BLaER1 treated with 17β-estradiol and CSF1 and Interleukin-3, amounts not matched to agents 10 nM and 100 nM (cell line): ENCODE measurements around the gene BICDL2.

ENCODE experiments used
- H3K27ac ChIP-seq, 11 experiments: shearing (Covaris generic); formaldehyde crosslinking; 2 replicates each; pipeline ENCODE4 v1.8.1; 2022
- H3K27me3 ChIP-seq, 11 experiments: shearing (Covaris generic); formaldehyde crosslinking; 2 replicates each; pipeline ENCODE4 v1.8.1; 2022
- H3K36me3 ChIP-seq, 11 experiments: shearing (Covaris generic); formaldehyde crosslinking; 2 replicates each; pipeline ENCODE4 v1.8.1; 2022
- H3K4me1 ChIP-seq, 10 experiments: shearing (Covaris generic); formaldehyde crosslinking; 2 replicates each; pipeline ENCODE4 v1.8.1; 2022
- H3K4me2 ChIP-seq, 11 experiments: shearing (Covaris generic); formaldehyde crosslinking; 2 replicates each; pipeline ENCODE4 v1.8.1; 2022
- H3K4me3 ChIP-seq, 10 experiments: shearing (Covaris generic); formaldehyde crosslinking; 2 replicates each; pipeline ENCODE4 v1.8.1; 2022
- H3K9ac ChIP-seq, 11 experiments: shearing (Covaris generic); formaldehyde crosslinking; 2 replicates each; pipeline ENCODE4 v1.8.1; 2022
- H3K9me3 ChIP-seq, 11 experiments: shearing (Covaris generic); formaldehyde crosslinking; replicated peaks in 1 of 11; 2 replicates each; pipeline ENCODE4 v1.8.1; 2022
- H4K20me1 ChIP-seq, 11 experiments: shearing (Covaris generic); formaldehyde crosslinking; 2 replicates each; pipeline ENCODE4 v1.8.1; 2022
- Cebpa-rat ChIP-seq, 11 experiments: shearing (Covaris generic); IDR thresholded peaks; 2 replicates each; pipeline ENCODE4 v1.8.1; 2022

Gene BICDL2

DNA sequence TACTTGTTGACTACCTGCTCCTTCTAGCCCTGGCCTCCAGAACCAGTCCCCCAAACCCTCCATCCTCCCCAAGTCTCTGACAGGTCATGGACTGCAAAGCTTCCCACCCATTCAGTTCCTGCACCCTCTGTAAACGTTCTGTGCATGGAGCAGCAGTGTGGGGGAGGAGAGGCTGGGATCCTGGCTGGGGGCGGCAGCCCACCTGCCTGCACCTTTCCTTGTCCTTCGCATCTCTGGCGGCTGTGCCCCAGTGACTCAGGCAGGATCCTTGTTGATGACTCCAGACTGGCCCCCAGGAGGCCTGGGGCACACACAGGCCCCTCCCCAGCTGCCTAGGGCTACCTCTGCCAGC lies 54.9 kb downstream of the BICDL2 start:
- Histone ChIP-seq H3K27ac (no peak overlapping the region; a peak in 1 of 22 replicates), H3K4me3 (no peak overlapping the region), H3K9ac (peak overlapping the region in 5 of 11 experiments; percentile 22 to 95 (median 91); a peak in 8 of 22 replicates), H4K20me1 (peaks cover 0 to 19% (median 14%) of the 10 kb centered on the region in 11 experiments; a peak in 16 of 22 replicates), H3K27me3 (0 out of 22 replicates have a peak, but pooled peaks cover 0 to 3% (median 0%) of the 10 kb centered on the region in 11 experiments), H3K4me2 (peak overlapping the region in 10 of 11 experiments; percentile 89 to 99 (median 96); a peak in 17 of 22 replicates), H3K4me1 (peaks cover 30 to 74% (median 71%) of the 10 kb centered on the region in 10 experiments), H3K36me3 (peaks cover 0 to 19% (median 14%) of the 10 kb centered on the region in 11 experiments; a peak in 10 of 22 replicates), H3K9me3 (no peaks in the 10 kb centered on the region)
- TF ChIP-seq Cebpa-rat (IDR thresholded peaks at IDR 0.05), result no peak

DNA sequence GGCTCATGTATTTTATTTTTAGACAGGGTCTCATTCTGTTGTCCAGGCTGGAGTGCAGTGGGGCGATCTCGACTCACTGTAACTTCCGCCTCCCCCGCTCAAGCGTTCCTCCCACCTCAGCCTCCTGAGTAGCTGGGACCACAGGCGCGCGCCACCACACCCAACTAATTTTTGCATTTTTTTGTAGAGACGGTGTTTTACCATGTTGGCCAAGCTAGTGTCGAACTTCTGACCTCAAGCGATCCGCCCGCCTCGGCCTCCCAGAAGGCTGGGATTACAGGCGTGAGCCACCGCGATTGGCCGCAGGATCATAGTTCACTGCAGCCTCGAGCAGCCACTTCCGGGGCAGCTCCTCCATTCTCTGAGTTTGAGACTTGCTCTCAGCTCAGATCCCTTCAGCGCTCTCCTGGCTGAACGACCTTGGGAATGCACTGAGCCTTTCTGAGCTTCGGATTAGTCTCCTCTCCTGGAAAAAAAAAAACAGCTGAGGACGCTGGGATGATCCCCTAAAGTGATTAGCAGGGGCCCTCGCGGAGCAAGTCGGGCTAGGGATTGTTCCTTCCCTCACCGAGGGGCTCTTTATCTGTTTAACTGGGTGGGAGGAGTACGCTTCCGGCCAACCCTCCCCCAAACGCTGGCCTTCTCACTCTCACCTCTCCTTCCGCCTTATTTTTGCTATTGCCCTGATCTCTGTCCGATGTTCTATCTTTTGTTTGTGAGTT lies 55.4 kb downstream of the BICDL2 start:
- Histone ChIP-seq H3K27me3 (0 out of 22 replicates have a peak, but pooled peaks cover 0 to 3% (median 0%) of the 10 kb centered on the region in 11 experiments), H3K4me3 (peak overlapping the region; percentile 61 to 94 (median 86); a peak in 18 of 20 replicates), H3K27ac (peak overlapping the region; percentile 83 to 96 (median 94); a peak in 19 of 22 replicates), H3K4me2 (peak overlapping the region; percentile 89 to 99 (median 96)), H3K9ac (peak overlapping the region; percentile 86 to 95 (median 92)), H3K36me3 (peaks cover 0 to 25% (median 19%) of the 10 kb centered on the region in 11 experiments; a peak in 10 of 22 replicates), H3K4me1 (peaks cover 30 to 75% (median 73%) of the 10 kb centered on the region in 10 experiments), H3K9me3 (no peaks in the 10 kb centered on the region), H4K20me1 (peaks cover 0 to 25% (median 19%) of the 10 kb centered on the region in 11 experiments; a peak in 17 of 22 replicates)
- no peak for TF ChIP-seq Cebpa-rat (IDR thresholded peaks at IDR 0.05)

DNA sequence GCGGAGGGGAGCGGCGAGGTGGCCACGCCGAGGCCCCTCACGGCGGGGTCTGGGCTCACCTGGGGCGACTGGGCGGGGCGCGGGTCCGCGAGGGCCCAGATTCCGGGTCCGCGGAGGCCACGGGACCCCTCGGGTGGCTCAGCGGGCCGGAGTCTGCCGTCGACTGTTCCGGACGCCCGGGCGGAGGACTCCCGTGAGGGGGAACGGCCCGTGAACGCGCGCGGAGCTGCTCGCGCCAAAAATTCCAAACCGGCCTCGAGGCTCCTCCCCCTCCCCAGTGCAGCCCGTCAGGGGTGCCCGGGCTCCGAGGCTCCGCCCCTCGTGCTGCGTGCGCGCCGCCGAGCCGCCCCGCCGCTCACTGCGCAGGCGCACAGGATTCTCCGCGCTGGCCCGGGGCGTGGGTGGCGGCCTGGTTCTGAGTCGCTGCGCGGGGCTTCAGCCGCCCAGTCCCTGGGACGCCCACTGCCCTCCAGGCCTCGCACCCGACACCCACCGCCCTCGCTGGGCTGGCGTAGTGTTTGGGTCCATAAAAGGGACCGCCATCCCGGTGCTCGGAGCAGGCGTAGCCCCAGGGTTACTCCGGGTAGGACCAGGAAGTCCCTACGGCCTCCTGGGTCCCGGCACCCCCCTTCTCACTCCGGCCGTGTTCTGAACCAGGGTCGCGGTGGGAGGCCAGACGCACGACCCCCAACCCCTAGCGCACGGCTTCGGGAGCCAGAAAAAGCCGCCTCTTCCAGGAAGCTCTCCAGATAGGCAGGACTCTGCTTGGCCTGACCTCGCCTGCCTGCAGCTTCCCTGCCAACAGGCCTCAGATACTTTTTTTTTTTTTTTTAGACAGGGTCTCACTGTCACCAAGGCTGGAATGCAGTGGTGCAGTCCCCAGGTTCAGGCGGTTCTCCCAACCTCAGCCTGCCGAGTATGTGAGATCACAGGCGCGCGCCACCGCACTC lies 56.2 kb downstream of the BICDL2 start, which contains the start of gene PKMYT1:
Gene PKMYT1, minus strand, starts transcription at position 220 of the 950 bp plus-strand sequence. CDS start 789 bp downstream, outside the sequence.
- Histone ChIP-seq H4K20me1 (peaks cover 0 to 33% (median 28%) of the 10 kb centered on the region in 11 experiments; a peak in 17 of 22 replicates), H3K9ac (peak within 1 kb of the TSS; percentile 86 to 95 (median 92)), H3K4me2 (peak within 1 kb of the TSS; percentile 89 to 99 (median 96)), H3K4me3 (peak within 1 kb of the TSS; percentile 61 to 94 (median 86)), H3K27ac (peak within 1 kb of the TSS; percentile 83 to 96 (median 94)), H3K4me1 (peaks cover 34 to 84% (median 80%) of the 10 kb centered on the region in 10 experiments), H3K27me3 (0 out of 22 replicates have a peak, but pooled peaks cover 0 to 3% (median 0%) of the 10 kb centered on the region in 11 experiments), H3K36me3 (peaks cover 0 to 33% (median 26%) of the 10 kb centered on the region in 11 experiments; a peak in 12 of 22 replicates), H3K9me3 (no peaks in the 10 kb centered on the region)
- TF ChIP-seq Cebpa-rat (IDR thresholded peaks at IDR 0.05), result no peak

DNA sequence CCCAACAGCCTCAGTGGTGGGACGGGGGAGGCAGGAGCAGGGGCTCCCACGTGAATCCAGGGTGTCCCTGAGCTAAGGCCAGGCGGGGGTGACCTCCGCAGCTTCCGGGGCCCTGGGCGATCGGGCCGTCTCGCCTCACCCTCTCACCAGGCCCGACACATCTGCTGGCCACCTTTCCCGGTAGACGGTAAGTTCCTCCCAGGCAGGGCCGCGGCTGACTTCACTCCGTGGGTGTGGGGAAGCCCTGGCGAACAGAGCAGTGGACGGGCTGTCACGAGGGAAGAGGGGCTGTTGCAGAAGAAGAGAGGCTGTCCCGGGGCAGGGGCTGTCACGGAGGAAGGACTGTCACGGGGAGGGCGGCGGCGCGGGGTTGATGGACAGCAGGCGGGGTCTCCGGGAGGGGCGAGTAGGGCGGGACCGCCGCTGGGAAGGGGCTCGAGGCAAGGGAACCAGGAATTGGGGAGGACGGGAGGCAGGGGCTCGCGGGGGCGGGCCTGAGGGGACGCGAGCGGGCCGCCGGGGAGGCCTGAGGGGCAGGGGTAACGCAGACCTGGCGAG lies 57.0 kb downstream of the BICDL2 start:
- Histone ChIP-seq H3K27ac (peak overlapping the region in 10 of 11 experiments; percentile 87 to 96 (median 94); a peak in 20 of 22 replicates), H3K27me3 (0 out of 22 replicates have a peak, but pooled peaks cover 0 to 3% (median 0%) of the 10 kb centered on the region in 11 experiments), H3K4me3 (peak overlapping the region; percentile 61 to 94 (median 86)), H3K36me3 (peaks cover 0 to 41% (median 34%) of the 10 kb centered on the region in 11 experiments; a peak in 12 of 22 replicates), H3K4me2 (peak overlapping the region; percentile 89 to 99 (median 95)), H3K9me3 (no peaks in the 10 kb centered on the region), H3K9ac (peak overlapping the region; percentile 86 to 95 (median 92)), H4K20me1 (peaks cover 0 to 40% (median 35%) of the 10 kb centered on the region in 11 experiments; a peak in 17 of 22 replicates), H3K4me1 (peaks cover 41 to 91% (median 88%) of the 10 kb centered on the region in 10 experiments)
- no peak for TF ChIP-seq Cebpa-rat (IDR thresholded peaks at IDR 0.05)
